ENCODE data around the gene ISOC1. TPM values are rescaled to one million over a fixed set of nuclear protein-coding genes. Genes with fewer than 3 reads are reported as not detected.

Gene ISOC1
- total RNA-seq, 2 donors from 2014 or later, result 48.5 to 56.7 TPM

- no peak overlapping the region for H3K9ac ChIP-seq (ENCODE audit: extremely low read depth, low read length, poor library complexity, severe bottlenecking)
- Mint-ChIP-seq H3K27me3 (ENCODE audit: insufficient read depth) (peaks cover 3% of the 10 kb centered on the region), H3K9me3 (no peaks in the 10 kb centered on the region), H3K36me3 (ENCODE audit: low read depth) (no peaks in the 10 kb centered on the region), H3K4me3 (no peak overlapping the region), H3K4me1 (no peaks in the 10 kb centered on the region), H3K27ac (no peak overlapping the region)
- no peaks in the 10 kb centered on the region for H3K4me1 ChIP-seq (ENCODE audit: control insufficient read depth, insufficient read depth, low read length)
- no peak for DNase-seq
- H3K27me3 ChIP-seq (ENCODE audit: control insufficient read depth, insufficient read depth, low read length, poor library complexity, severe bottlenecking), result no peaks in the 10 kb centered on the region
- H3K27ac ChIP-seq (ENCODE audit: low read depth, low read length), result no peak overlapping the region
- no peak overlapping the region for H3K4me3 ChIP-seq (ENCODE audit: low read length)
- H3K36me3 ChIP-seq (ENCODE audit: control insufficient read depth, insufficient read depth, low read length), result no peaks in the 10 kb centered on the region
- no peaks in the 10 kb centered on the region for H3K9me3 ChIP-seq (ENCODE audit: control insufficient read depth, low read length)
- no peak for TF ChIP-seq CTCF (conservative IDR thresholded peaks at IDR 0.05)
- WGBS, 2 experiments (ENCODE audit: insufficient coverage in 1 of 2, insufficient read length in 1 of 2), result 94 to 96% methylated on average over 6 of the region's 7 CpGs
Observed at GRCh38 chr5:129080766-129081165, 13.8 kb upstream of the ISOC1 start.

DNA sequence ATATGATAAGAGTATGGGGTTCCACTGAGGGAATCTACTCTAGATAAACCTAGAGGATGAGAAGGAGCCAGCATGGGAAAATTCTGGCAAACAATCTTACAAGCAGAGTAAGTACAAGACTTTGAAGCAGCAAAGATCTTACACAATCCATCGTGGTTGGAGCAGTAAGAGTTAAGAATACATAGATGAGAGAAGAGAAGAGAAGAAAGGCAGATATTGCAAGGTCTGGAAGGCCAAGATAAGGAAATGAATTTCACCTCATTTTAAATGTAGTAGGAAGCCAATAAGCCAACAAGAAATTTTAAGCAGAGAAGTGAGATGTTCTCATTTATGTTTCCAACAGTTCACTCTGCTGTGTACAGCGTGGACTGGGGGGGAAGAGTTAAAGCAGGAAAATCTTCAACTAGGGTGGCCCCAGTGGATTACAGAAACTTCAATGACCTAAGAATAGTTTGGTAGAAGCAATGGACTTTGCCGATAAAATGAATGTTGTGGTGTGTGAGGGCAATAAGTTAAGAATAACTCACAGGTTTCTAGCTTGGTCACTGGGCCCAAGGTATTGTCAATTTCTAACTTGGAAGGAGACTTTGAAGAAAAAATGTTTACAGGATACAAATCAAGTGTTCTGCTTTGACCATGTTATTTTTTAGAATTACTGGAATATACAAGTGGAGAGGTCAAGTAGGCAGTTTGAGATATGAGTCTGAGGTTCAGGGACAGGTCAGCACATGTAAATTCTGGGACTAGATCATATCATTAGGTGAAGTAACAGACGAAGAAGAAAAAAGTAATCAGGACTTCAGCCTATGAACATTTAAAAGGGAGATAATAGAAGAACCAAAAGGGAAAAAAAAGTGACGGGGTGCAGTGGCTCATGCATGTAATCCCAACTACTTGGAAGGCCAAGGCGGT is 12.1 kb upstream of the ISOC1 start:
- DNase-seq, result no peak
- Histone ChIP-seq H3K9me3 (ENCODE audit: control insufficient read depth, low read length) (no peaks in the 10 kb centered on the region), H3K4me3 (ENCODE audit: low read length) (no peak overlapping the region), H3K27me3 (ENCODE audit: control insufficient read depth, insufficient read depth, low read length, poor library complexity, severe bottlenecking) (no peaks in the 10 kb centered on the region), H3K27ac (ENCODE audit: low read depth, low read length) (no peak overlapping the region), H3K4me1 (ENCODE audit: control insufficient read depth, insufficient read depth, low read length) (no peaks in the 10 kb centered on the region), H3K36me3 (ENCODE audit: control insufficient read depth, insufficient read depth, low read length) (no peaks in the 10 kb centered on the region), H3K9ac (ENCODE audit: extremely low read depth, low read length, poor library complexity, severe bottlenecking) (no peak overlapping the region)
- Mint-ChIP-seq H3K4me3 (no peak overlapping the region), H3K4me1 (no peaks in the 10 kb centered on the region), H3K9me3 (no peaks in the 10 kb centered on the region), H3K27me3 (ENCODE audit: insufficient read depth) (peaks cover 5% of the 10 kb centered on the region), H3K27ac (no peak overlapping the region), H3K36me3 (ENCODE audit: low read depth) (no peaks in the 10 kb centered on the region)
- TF ChIP-seq CTCF (conservative IDR thresholded peaks at IDR 0.05), result no peak
- WGBS, 2 experiments (ENCODE audit: insufficient coverage in 1 of 2, insufficient read length in 1 of 2), result 95 to 98% methylated on average over 6 of the region's 6 CpGs

GRCh38 chr5:129094924-129095899 is 663 bp downstream of the ISOC1 start:
- Histone ChIP-seq H3K36me3 (ENCODE audit: control insufficient read depth, insufficient read depth, low read length) (no peaks in the 10 kb centered on the region), H3K27me3 (ENCODE audit: control insufficient read depth, insufficient read depth, low read length, poor library complexity, severe bottlenecking) (peaks cover 31% of the 10 kb centered on the region), H3K4me3 (ENCODE audit: low read length) (peak overlapping the region; percentile 95), H3K27ac (ENCODE audit: low read depth, low read length) (no peak overlapping the region), H3K9ac (ENCODE audit: extremely low read depth, low read length, poor library complexity, severe bottlenecking) (peak overlapping the region; percentile 51), H3K9me3 (ENCODE audit: control insufficient read depth, low read length) (no peaks in the 10 kb centered on the region), H3K4me1 (ENCODE audit: control insufficient read depth, insufficient read depth, low read length) (no peaks in the 10 kb centered on the region)
- no peak for DNase-seq
- WGBS, 2 experiments (ENCODE audit: insufficient coverage in 1 of 2, insufficient read length in 1 of 2), result 3 to 4% methylated on average over 52 to 61 of the region's 61 CpGs
- TF ChIP-seq CTCF (conservative IDR thresholded peaks at IDR 0.05), result peak; percentile 17
- Mint-ChIP-seq H3K27me3 (ENCODE audit: insufficient read depth) (peaks cover 35% of the 10 kb centered on the region), H3K36me3 (ENCODE audit: low read depth) (no peaks in the 10 kb centered on the region), H3K4me3 (peak overlapping the region; percentile 78), H3K27ac (peak overlapping the region; percentile 16), H3K4me1 (peaks cover 30% of the 10 kb centered on the region), H3K9me3 (no peaks in the 10 kb centered on the region)
